TTC549 (cell line): ENCODE data around the gene C2orf81.
"Not testable (repeated sequence)": the region's sequence is repeated elsewhere in the genome, so short reads cannot be mapped to it uniquely, and the experiment has no call there.

Experiments
- FAIRE-seq: peaks from 2 replicates; lab custom pipeline; 2012; peaks lifted over from hg19 to GRCh38; lab: Jason Lieb, UNC

C2orf81 gene

DNA sequence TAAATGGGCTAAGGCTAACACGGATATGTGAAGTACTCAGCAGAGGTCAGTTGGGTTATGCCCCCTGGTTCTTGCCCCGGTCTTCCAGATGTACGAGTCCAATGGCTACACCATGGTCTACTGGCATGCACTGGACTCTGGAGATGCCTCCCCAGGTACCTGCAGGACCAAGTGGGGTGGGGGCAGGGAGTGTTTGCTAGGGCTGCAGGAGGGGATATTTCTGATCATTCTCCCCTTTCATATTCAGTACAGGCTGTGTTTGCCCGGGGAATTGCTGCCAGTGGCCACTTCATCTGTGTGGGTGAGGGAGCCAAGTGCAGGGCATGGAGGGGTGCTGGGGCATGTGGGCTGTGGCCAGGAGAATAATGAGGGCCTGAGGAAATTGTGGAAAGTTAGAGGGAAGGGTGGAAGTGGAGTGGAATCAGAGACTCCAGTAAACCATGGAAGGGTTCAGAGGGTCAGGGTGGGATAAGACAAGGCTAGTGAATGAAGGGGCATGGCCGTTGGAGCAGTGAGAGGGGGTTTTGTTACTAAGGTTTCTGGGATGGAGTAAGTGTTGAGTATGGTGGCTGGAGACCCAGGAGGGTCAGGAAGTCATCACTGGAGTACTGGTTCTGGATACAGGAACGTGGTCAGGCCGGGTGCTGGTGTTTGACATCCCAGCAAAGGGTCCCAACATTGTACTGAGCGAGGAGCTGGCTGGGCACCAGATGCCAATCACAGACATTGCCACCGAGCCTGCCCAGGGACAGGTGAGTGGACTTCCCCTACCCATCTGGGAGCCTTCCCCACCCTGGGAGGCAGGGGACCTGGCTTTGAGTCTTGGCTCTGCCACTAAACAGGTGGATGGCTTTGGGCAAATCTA is 2.0 kb upstream of the C2orf81 start:
- no peak for FAIRE-seq

DNA sequence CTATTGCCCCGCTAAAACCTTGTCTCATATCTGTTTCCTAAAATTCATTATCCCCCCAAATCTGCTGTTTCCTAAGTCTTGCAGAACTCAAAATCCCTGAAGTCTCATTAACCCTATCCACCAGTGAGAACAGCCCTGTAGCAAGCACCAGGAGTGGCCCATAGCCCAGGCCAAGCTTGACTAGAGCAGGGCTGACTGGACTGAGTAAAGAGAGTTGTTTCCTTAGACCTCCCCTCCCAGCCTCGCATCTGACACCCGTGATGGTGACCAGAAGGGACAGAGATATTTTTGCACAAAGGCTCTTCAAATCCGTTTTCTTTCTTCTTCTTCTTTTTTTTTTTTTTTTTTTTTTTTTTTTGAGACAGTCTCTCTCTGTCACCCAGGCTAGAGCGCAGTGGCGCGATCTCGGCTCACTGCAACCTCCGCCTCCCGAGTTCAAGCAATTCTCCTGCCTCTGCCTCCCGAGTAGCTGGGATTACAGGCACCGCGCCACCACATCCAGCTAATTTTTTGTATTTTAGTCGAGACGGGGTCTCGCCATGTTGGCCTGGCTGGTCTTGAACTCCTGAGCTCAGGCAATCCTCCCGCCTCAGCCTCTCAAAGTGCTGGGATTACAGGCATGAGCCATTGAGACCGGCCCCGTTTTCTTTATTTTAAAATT is 846 bp downstream of the C2orf81 start:
- not testable (repeated sequence) for FAIRE-seq

DNA sequence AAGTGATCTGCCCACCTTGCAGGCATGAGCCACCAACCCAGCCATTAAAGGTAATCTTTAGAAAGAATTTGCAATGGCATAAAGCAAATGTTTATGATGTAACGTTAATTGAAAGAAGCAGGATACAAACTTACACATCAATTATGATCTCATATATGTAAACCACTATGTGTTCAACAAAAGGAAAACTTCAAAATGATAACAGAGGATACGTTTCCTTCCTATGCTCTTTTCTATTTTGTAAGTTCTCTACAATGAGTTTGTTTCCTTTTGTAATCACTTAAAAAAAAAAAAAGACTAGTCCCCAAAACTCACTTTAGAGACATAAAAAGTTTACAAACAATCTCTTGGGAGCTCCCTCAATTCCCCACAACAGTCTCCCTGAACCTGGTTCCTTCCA is 1.4 kb downstream of the C2orf81 start:
- FAIRE-seq = no peak

DNA sequence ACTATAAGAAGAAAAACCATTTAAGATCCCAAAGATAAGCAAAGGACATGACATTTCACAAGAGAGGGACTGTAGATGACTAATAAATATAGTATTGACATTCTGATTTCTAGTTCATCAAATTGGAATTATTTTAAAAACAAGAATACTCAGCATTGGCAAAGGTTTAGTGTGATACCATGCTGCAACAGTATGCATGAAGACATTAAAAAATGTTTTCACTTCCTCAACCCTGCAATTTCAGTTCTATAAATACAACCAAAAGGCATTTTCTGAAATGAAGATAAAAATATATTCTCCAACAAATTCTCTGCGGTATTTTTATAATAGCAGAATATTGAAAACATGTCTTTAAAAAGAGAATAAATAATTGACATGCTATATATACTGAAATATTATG is 2.1 kb downstream of the C2orf81 start:
- FAIRE-seq = no peak

DNA sequence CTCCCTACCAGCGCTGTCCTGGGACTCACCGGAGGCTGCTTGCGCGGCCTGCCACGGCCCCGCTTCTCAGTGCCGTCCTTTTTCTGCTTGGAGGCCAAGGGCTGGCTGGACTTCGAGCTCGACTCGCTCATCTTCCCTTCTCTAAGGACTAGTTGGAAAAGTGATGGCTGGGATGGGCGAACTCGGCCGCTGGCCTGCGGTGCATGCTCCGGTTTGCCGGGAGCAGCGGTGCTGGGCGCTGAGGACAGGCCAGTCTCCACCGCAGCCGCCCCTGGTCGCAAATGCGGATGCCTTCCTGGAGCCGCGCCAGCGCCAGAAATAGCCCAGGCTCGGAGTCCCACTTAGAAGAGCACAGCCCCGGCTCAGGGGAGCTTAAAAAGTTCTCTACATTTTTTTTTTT is 3.1 kb downstream of the C2orf81 start:
- no peak for FAIRE-seq

DNA sequence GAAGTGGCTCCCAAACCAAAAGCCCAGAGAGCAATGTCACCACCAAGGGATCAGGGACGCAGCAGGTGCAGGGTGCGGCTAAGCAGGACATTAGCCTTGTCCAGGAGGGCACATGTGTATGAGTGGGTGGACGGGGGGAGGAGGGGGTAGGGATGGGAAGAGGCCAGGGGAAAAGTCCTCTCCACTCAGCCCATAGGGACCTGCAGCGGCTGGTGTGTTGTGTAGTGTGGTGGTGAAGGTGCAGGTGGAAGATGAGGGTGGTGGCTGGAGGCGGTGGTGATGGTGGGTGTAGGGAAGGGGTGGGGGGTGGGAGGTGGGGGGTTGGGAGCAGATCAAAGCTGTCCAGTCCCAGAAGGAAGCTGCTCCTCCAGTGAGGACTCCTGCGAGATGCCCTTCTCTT is 3.7 kb downstream of the C2orf81 start:
- FAIRE-seq = no peak

DNA sequence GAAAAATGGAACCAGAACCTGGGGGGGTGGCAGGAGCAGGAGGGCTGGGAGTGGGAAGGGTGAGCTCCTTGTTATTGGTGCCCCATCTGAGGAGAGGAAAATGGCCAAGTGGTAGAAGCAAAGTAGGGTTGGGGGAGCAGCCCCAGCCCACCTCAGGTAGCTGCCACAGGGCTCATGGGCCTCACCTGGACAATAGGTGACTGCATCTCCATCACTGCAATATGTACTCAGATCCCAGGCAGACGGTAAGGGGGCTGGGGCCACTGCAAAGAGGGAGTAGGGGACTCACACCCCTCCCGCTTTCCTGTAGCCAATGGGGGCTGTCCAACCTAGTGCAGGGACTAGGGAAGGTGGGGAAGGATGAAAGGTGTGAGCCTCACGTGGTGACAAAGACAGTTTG is 4.2 kb downstream of the C2orf81 start:
- FAIRE-seq = no peak

DNA sequence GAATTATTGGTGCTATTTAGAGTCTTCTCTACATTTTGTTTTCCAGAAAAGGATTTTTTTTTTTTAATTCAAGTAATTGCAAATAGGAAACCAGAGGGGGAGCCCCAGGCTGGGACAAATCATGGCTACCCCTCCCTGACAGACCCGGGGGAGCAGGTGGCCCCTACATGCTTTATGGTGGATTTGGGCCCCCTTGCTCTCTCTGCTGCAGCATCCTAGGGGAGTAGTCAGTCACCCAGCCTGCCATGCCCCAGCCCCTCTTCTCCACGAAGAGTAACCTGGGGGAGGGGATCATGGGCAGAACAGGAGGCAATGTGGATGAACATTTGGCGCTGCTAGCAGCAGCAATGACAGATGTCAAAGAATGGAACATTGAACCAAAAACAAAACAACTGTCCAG is 4.6 kb downstream of the C2orf81 start:
- no peak for FAIRE-seq

DNA sequence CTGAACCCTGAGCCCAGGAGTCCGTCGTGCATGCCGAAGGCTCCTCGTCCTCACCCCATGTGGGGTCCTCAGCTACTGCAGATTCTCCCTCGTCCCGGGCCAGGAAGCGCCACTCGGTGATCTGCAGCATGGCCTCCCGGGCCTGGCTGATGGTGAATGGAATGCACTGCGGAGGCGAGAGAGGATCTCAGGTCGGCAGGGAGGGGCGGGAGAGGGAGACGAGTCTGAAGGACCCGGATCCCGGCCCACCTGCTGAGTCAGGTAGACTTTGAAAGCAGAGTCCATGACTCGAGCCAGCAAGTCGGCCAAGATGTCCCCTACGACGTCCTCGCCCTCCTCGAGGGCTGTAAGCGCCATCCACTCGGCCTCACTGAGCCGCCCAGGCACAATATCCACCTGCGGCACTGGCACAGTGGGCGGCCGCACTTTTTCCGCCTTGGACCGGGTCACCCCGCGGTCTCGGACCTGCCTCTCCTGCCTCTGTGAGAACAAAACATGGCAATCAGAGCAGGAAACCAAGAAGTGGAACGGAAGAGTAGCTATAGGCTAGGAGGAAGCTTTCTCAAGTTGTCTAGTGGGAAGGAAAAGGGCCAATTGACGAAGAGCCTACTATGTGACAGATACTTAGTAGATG is 5.5 kb downstream of the C2orf81 start:
- no peak for FAIRE-seq

DNA sequence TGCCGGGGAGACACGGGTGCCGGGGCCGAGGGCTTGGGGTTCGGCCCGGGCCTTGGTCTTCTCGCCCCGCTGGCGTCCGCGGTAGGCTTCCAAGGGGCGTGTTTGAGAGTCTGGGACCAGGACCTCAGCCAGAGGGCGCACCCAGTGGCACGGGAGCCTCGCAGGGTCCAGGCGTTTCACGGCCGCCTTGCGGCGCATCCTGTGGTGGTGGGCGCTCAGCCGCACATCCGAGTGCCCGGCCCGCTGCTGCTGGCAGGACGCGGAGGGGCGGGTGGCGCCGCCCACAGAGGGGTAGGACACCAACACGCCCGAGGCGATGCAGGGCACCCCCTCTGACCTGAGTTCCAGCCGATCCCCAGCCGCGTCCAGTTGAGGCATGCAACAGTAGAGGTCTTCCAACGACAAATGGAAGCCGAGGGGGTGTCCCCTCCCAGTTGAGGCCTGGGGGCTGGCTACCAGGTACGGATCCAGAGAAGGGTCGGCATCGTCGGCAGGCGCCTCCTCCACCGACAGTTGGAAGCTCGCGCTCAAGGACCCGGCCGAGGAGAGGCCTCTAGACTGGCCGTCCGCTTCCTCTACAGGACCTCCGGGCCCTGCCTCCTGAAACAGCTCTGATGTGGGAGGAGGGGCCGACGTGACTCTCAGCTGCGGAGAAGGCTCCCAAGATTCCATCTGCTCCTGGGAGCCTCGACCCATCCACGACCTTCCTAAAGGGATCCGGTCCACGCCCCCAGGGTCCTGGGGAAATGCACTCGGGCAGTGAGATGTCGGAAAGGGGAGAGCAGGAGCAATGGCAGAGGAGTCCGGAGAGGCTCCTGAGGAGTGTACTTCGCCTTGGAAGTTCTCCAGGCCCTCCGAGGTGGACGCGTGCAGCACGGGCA is 6.3 kb downstream of the C2orf81 start:
- no peak for FAIRE-seq

DNA sequence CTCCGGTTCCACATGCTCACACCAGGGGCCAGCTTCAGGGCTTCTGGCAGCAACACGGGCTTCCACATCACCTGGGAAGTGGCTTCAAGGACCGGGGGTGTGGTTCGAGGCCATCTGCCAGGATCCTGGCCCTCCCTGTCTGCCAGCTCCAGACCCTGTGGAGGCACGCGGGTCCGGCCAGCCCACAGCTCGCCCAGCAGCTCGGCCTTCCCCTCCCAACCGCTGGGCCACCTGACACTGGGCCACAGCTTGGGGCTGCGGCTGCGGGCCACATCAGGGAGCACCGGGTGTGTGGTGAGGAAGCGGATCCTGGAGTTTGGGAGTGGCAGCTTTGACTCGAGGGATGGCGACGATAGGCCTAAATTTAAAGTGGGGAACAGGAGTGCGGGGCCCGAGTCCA is 7.0 kb downstream of the C2orf81 start:
- no peak for FAIRE-seq

DNA sequence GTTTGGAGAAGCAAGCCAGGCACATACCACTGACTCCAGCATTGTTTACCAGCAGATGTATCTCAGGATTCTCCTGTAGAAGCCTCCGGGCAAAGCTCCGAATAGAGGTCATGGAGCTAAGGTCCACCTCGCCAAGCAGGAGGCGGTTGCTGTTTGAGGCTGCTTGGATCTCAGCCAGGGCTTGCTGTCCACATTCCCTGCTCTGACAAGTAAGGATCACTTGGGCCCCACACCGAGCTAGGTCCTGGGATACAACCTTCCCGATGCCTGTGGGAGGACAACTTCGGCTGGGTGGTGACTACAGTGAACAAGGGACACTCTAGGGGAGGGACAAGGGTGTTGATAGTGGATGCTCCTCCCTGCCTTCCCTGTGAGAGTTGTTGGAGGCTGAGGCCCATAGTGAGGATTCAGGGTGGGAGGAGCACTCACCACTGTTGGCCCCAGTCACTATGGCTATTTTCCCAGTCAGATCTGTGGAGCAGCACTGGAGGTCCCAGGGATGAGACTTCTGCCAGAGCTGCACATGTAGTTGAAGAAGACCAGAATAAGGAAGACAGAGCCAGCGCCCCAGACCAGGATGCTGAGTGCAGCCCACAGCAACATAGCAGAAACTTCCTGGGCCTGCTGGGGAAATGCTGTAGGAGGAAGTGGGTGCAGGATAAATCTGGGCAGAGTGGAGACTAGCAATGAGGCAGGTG is 8.3 kb downstream of the C2orf81 start:
- no peak for FAIRE-seq

DNA sequence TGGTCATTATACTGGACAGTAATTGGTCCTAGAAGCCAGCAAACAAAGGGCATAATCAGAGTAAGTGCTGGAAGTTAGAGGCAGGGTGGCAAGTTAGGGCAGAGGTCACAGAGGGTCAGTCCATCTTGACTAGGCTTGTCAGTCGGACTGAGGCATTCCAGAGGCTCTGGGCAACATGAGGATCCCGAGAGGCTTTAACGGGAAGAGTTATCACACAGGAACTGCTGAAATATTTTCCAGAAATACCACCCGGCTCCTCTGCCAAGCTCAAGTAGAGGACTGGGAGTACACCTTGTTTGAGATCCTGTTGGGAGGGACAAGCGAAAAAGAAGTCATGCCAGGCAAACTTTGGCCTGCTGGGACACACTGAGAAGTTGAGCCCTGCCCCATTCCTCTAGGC is 13.7 kb downstream of the C2orf81 start:
- FAIRE-seq = no peak

DNA sequence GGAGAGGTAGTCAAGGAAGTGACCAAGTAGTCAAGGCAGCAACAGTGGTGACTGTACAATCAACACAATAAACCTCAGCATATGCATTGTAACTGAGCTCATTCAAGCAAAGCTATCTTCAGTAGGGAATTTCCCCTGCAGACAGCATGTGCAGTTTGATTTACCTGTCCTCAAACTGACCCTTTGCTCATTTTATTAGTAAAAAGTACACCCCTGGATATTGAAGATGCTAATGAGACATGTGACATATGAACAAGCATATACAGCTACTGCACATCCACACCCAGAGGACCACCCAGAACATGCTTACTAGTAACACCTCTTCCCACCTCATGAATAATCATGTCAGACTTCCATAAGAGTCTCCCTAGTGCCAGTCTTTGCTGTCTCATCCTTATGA is 15.4 kb downstream of the C2orf81 start:
- no peak for FAIRE-seq

DNA sequence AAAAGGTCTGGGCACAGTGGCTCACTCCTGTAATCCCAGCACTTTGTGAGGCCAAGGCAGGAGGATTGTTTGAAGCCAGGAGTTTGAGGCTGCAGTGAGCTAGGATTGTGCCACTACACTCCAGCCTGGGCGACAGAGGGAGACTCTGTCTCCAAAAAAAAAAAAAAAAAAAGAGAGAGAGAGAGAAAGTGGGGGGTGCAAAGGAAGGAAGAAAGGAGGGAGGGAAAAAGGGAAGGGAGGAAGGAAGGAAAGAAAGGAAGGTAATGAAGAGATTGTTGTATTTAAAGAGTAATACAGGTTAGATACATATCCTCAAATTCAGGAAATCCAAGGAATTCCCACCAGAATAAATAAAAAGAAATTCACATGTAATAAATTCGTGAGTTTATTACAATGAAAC is 19.5 kb downstream of the C2orf81 start:
- no peak for FAIRE-seq

DNA sequence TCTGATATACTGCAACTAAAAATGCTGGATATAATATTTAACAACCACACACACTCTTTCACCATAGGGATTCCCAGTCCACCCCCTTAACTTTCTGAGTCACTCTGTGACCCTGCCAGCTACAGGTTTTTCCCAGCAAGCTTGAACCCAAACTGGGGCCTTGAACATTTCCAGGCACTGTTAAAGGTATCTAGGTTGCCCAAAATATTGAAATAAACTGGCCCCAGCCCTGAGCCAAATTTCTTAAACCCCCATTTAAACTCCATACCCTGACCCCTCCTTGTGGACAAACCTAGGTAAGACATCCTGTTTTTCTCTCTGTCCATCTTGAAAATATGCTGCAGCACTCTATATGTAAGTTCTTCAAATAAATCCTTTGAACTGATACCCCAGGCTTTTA is 21.6 kb downstream of the C2orf81 start:
- FAIRE-seq = peak; percentile 50

DNA sequence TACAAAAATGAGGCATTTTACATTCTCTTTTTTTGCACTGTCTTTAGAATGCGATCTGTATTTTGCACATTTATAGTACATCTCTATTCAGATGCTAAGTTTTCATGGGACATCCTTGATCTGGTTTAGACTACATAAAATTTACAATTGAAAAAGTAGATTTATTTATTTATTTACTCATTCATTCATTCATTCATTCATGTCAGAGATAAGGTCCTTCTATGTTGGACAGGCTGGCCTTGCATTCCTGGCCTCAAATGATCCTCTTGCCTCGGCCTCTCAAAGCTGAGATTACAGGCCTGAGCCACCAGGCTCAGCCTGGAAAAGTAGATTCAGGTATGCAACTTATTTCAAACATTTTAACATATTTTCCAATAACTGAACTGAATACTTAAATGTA is 25.3 kb downstream of the C2orf81 start:
- no peak for FAIRE-seq

DNA sequence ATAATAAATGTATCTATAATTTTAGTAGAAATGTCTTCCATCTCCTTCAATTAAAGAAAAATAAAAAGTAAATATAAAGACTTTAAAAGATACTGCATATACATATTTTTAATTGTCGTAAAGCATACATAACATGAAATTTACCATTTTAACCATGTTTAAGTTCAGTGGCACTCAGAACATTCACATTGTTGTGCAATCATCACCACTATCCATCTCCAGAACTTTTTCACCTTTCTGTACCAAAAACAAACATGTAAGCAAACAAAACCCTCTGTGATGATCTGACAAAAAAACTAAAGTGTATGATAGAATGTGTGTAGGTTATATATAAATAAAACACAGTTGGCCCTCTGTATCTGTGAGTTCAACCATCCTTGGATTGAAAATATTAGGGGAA is 27.9 kb downstream of the C2orf81 start:
- FAIRE-seq = peak; percentile 5

DNA sequence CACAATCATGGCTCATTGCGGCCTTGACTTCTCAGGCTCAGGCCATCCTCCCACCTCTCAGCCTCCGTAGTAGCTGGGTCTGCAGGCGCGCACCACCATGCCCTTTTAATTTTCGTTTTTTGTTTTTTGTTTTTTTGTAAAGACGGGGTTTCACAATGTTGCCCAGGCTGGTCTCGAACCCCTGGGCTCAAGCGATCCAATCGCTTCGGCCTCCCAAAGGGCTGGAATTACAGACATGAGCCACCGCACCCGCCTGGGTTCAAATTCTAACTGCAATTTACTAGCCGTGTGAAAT is 29.0 kb downstream of the C2orf81 start:
- FAIRE-seq = no peak

DNA sequence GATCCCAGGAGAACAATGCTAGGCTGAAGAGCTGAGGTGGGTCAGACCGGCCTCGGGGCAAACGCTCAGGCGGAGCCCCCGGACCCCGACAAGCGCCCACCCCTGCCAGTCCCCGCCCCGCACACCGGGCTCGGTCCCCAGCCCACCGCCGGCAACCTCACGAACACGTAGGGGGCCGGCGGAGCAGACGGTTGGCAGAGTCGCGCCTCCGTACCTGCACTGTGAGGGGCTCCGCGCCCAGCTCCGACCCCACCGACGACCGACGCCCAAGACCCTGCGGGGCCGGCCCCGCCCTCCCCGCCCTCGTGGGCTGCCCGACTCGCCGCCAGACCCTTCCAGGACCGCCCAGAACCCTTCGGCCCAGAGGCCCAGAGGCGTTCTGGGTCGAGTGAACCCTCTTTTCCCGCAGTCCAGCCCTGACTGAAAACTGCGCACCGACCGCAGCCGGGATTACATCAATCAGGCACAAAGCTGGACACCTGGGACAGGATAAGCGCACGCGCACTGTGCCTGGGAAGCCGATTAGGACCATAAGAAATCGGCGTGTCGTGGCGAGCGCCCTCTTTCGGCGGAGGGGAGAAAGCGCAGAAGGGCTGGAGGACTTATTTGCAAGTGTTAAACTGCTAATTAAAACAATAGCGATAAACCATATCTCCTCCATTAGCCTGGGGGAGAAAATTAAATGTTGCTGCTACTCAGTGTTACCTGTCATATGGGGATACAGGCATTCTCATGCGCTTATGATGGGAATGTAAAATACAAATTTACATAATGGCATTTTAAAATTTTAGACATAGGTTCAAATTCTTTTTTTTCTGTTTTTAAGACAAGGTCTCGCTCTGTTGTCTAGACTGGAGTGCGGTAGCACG is 29.6 kb downstream of the C2orf81 start:
- FAIRE-seq = peak; percentile 74

DNA sequence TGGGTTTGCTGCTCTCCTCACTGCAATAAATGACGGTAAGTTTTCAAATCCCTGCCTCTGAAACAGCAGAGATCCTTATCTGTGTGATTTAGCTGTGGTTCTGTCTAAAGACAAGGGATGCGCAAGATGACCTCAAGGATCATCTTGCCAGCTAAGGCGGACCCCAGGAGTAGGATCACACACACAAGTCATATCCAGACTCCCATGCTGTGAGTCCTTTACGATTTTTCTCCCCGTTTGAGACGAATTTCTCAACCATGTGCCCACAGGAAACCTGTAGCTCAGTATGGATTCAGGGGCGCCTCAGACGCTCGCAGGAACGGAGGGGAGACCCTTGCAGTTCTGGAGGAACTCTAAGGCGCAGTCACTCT is 30.2 kb downstream of the C2orf81 start:
- no peak for FAIRE-seq
